Heart left ventricle (tissue), 16 donors: ENCODE measurements around the gene DAB2IP. TPM values are rescaled to one million over a fixed set of nuclear protein-coding genes. Genes with fewer than 3 reads are reported as not detected.

Experiments used
- ATAC-seq, 4 donors: fragments of 200-7000 bp; cut with Tn5 transposase; one replicate each; pipeline ENCODE4 v1.9.1; 2020 to 2022; ENCODE audit warnings: moderate library complexity in 4 of 4, mild to moderate bottlenecking in 3 of 4, moderate number of reproducible peaks in 1 of 4
- DNase-seq, 5 donors: peaks; one replicate each; pipeline ENCODE4 v3.0.0-alpha.2; 2020
- H3K27ac ChIP-seq, 12 donors: fragments of 200-600 bp; sonication (generic) in 4 of 12; one replicate each; pipeline versions ENCODE4 v1.5.0 to v1.8.0; 2016 to 2022; ENCODE audit warnings: mild to moderate bottlenecking in 2 of 12
- H3K27me3 ChIP-seq, 9 donors: fragments of 200-600 bp; sonication (generic) in 2 of 9; one replicate each; pipeline versions ENCODE4 v1.5.1 to v1.8.0; 2016 to 2022; ENCODE audit warnings: mild to moderate bottlenecking in 3 of 9
- H3K36me3 ChIP-seq, 9 donors: fragments of 200-600 bp; sonication (generic) in 2 of 9; one replicate each; pipeline versions ENCODE4 v1.5.0 to v1.8.0; 2018 to 2022; ENCODE audit warnings: mild to moderate bottlenecking in 2 of 9
- H3K4me1 ChIP-seq, 12 donors: fragments of 200-600 bp; sonication (generic) in 4 of 12; one replicate each; pipeline versions ENCODE4 v1.5.0 to v1.8.0; 2016 to 2022; ENCODE audit warnings: mild to moderate bottlenecking in 3 of 12
- H3K4me3 ChIP-seq, 12 donors: fragments of 200-600 bp; sonication (generic) in 4 of 12; one replicate each; pipeline versions ENCODE4 v1.5.0 to v1.8.0; 2017 to 2022; ENCODE audit warnings: mild to moderate bottlenecking in 9 of 12, moderate library complexity in 4 of 12
- H3K9me3 ChIP-seq, 12 donors: fragments of 200-600 bp; sonication (generic) in 4 of 12; one replicate each; pipeline versions ENCODE4 v1.5.0 to v1.8.0; 2016 to 2022; ENCODE audit warnings: mild to moderate bottlenecking in 1 of 12
- POLR2A ChIP-seq, 2 donors: fragments of 450-650 bp; IDR thresholded peaks; one replicate each; pipeline ENCODE4 v1.6.1; 2017; ENCODE audit warnings: antibody characterized with exemption in 2 of 2, mild to moderate bottlenecking in 2 of 2, moderate library complexity in 2 of 2
- WGBS, 4 donors: extraction: QIAGEN DNeasy Blood & Tissue Kit in 2 of 4; methylation state at CpG; one replicate each; pipeline versions ENCODE4 v1.1.5 to v1.1.7; 2013 to 2018; 5-methylcytosine and 5-hydroxymethylcytosine counted together
- intact Hi-C, 10 donors: fragments of 100-400 bp; cut with DNase I; formaldehyde crosslinking; loops; one replicate each; pipeline versions ENCODE4 v1.11.1 to v1.14.2; 2022
- polyA plus RNA-seq, 2 donors: library from polyadenylated mRNA; stranded (reverse); fragments of 200-250 nt; gene quantifications; one replicate each; pipeline ENCODE4 v1.2.3, GENCODE V29; 2013
- total RNA-seq, 9 donors: library from RNA; depleted of rRNA in 2 of 9; stranded (reverse); fragments of >200 nt in 2 of 9; fragmentation: NEBNext Ultra II Directional in 3 of 9; extraction: Animal tissue kit (Norgen Biotek cat#: 25700) in 3 of 9; gene quantifications; one replicate each; pipeline versions ENCODE4 v1.1.0 to v1.2.4, GENCODE V29; 2016 to 2023
- TF ChIP-seq, protein P1 (sequence below), 12 donors: fragments of 200-600 bp; sonication (generic) in 4 of 12; IDR thresholded peaks; one replicate each; pipeline versions ENCODE4 v1.5.0 to v1.8.0; 2018 to 2022; ENCODE audit warnings: antibody characterized with exemption in 12 of 12, mild to moderate bottlenecking in 5 of 12
- donor health status: ischemic (EF 13 %, LVEDD 7.1; RV severe dilation, severe dysfunction).
- donor health status: healthy with polysubstance abuse.
- donor health status: DM: no; HTN: yes; CAD: no.
- donor health status: DM: no; HTN: no; CAD: no.
- donor health status: ischemic (EF 25% LVEDD 6.9; RV normal size, moderate dysfunction).
- donor health status: ischemic (EF 25% LVEDD 5.7; RV mildly dilated, moderate dysfunction).
- donor health status: healthy.
- donor health status: DM: yes; HTN: yes; CAD: no.
- donor health status: ischemic (EF 35%, LVEDD 5.7; RV mildly dilated, moderate dysfunction).
- donor health status: nonischemic (EF 11% LVEDD 7.7; RV severe dilation, severe dysfunction).
- donor health status: DM: yes; HTN: yes; CAD: no.
- donor health status: PGD.
- donor health status: ischemic (EF 29% LVEDD 5.4; RV normal size, mild dysfunction).
- donor health status: nonischemic (EF 23%, LVEDD 6.1; RV moderate dilation, normal function).

The DAB2IP gene
- total and polyA plus RNA-seq, 11 donors = 30.9 to 103 (median 52.6) TPM

- no peaks in the 10 kb centered on the region for H3K9me3 ChIP-seq
- no peak for DNase-seq
- H3K4me1 ChIP-seq = peaks cover 11 to 96% (median 77%) of the 10 kb centered on the region in 12 donors
- no peak for ATAC-seq
- intact Hi-C loops = no loop called here
- H3K36me3 ChIP-seq = peaks cover 0 to 4% (median 0%) of the 10 kb centered on the region in 9 donors
- H3K27ac ChIP-seq = peak overlapping the region in 9 of 12 donors; percentile 7 to 96 (median 26)
- H3K4me3 ChIP-seq = no peak overlapping the region
- 85 to 92% (median 90%) methylated on average over 3 of the region's 3 CpGs for WGBS, 4 donors
- TF ChIP-seq, protein P1, sequence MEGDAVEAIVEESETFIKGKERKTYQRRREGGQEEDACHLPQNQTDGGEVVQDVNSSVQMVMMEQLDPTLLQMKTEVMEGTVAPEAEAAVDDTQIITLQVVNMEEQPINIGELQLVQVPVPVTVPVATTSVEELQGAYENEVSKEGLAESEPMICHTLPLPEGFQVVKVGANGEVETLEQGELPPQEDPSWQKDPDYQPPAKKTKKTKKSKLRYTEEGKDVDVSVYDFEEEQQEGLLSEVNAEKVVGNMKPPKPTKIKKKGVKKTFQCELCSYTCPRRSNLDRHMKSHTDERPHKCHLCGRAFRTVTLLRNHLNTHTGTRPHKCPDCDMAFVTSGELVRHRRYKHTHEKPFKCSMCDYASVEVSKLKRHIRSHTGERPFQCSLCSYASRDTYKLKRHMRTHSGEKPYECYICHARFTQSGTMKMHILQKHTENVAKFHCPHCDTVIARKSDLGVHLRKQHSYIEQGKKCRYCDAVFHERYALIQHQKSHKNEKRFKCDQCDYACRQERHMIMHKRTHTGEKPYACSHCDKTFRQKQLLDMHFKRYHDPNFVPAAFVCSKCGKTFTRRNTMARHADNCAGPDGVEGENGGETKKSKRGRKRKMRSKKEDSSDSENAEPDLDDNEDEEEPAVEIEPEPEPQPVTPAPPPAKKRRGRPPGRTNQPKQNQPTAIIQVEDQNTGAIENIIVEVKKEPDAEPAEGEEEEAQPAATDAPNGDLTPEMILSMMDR (IDR thresholded peaks at IDR 0.05) = no peak
- TF ChIP-seq POLR2A (IDR thresholded peaks at IDR 0.05) = no peak
- peaks cover 0 to 20% (median 0%) of the 10 kb centered on the region in 9 donors for H3K27me3 ChIP-seq
These were observed 3.9 kb downstream of the DAB2IP start for GRCh38 chr9:121655231-121655755.

DNA sequence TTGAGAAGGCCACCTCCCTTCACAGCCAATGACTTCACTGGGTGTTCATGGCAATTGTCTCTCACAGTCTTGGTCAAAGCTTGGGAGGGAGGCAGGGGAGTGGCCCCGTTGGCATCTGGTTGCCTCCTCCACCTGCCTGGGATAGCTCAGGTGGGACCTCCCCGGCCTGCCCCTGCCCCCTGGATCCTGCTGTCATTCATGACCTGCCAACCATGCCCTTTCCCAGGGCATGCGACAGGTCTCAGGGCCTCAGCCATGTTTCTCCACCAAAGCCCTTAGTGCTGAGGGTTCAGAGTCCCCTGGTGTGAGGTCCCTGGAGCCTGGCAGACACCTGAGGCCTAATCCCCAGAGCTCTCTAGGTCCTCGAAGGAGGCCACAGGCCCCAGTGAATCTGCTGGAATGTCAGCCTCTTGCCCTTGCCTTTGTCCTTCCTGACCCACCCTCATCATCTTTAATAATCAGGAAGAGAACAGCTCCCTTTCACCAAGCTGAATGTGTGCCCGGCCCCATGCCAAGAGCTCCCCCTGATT lies 5.6 kb downstream of the DAB2IP start:
- ATAC-seq = peak in 1 of 4 donors; percentile 24
- Histone ChIP-seq H3K4me3 (peak overlapping the region in 3 of 12 donors; percentile 6 to 24 (median 20)), H3K36me3 (peaks cover 0 to 4% (median 0%) of the 10 kb centered on the region in 9 donors), H3K4me1 (peaks cover 9 to 98% (median 69%) of the 10 kb centered on the region in 12 donors), H3K27me3 (peaks cover 0 to 10% (median 0%) of the 10 kb centered on the region in 9 donors), H3K27ac (peak overlapping the region; percentile 73 to 92 (median 88)), H3K9me3 (no peaks in the 10 kb centered on the region)
- 38 to 54% (median 53%) methylated on average over 4 to 5 of the region's 5 CpGs for WGBS, 4 donors
- intact Hi-C loops = no loop called here
- DNase-seq = no peak
- TF ChIP-seq POLR2A (IDR thresholded peaks at IDR 0.05) = no peak
- TF ChIP-seq, protein P1 (IDR thresholded peaks at IDR 0.05) = no peak

DNA sequence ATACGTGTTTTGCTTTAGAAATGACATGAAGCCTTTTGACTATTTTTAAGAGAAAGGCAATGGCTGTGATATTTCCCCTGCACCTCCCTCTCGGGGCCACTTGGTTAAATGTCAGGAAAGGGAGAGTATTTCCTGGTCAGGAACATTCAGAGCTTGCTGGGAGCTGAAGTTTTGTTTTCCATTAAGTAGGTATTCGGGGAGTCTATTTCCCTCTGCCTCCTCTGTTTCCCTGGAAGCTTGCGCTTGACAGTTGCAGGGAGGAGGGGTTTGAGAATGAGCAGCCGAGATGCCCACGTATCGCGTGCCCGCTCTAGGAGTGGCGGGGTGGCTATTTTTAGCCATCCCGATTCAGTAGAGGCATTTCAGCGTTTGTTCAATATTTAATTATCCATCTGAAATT lies 6.7 kb downstream of the DAB2IP start:
- peak overlapping the region; percentile 73 to 92 (median 88) for H3K27ac ChIP-seq
- intact Hi-C loops = no loop called here
- WGBS, 4 donors = 19 to 28% (median 24%) methylated on average over 12 of the region's 12 CpGs
- no peaks in the 10 kb centered on the region for H3K9me3 ChIP-seq
- no peak for TF ChIP-seq POLR2A (IDR thresholded peaks at IDR 0.05)
- TF ChIP-seq, protein P1 (IDR thresholded peaks at IDR 0.05) = peak in 5 of 12 donors; percentile 9 to 32 (median 22)
- peak overlapping the region in 8 of 12 donors; percentile 6 to 41 (median 25) for H3K4me3 ChIP-seq
- peaks cover 0 to 4% (median 0%) of the 10 kb centered on the region in 9 donors for H3K36me3 ChIP-seq
- ATAC-seq = peak; percentile 66 to 77 (median 76)
- peaks cover 9 to 98% (median 68%) of the 10 kb centered on the region in 12 donors for H3K4me1 ChIP-seq
- no peaks in the 10 kb centered on the region for H3K27me3 ChIP-seq
- DNase-seq = peak in 4 of 5 donors; percentile 50 to 71 (median 62)

DNA sequence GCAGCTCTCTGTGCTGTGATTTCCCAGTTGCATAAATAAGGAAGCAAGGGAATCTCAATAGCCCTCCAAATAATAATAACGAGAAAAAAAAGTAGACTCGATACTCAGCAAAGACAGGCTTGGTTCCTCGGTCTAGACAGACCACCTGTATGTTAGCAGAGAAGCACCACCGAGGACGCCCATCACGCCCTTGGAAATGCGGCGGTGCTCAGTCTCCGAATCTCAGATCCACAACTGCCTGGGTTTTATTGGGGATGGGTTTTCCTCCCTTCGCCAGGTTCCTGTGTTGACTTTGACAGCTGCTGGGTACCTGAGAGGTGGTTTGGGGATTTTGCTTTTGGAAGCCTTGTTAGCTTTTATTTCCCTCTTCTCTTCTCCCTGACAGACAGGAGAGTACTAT lies 7.2 kb downstream of the DAB2IP start:
- Histone ChIP-seq H3K9me3 (no peaks in the 10 kb centered on the region), H3K36me3 (peaks cover 0 to 4% (median 0%) of the 10 kb centered on the region in 9 donors), H3K4me3 (peak overlapping the region in 8 of 12 donors; percentile 4 to 41 (median 25)), H3K27me3 (no peaks in the 10 kb centered on the region), H3K27ac (peak overlapping the region; percentile 72 to 92 (median 86)), H3K4me1 (peaks cover 9 to 98% (median 68%) of the 10 kb centered on the region in 12 donors)
- ATAC-seq (no peak), DNase-seq (no peak)
- intact Hi-C loops = no loop called here
- TF ChIP-seq POLR2A (IDR thresholded peaks at IDR 0.05) = no peak
- TF ChIP-seq, protein P1 (IDR thresholded peaks at IDR 0.05) = no peak
- WGBS, 4 donors = 48 to 63% (median 54%) methylated on average over 10 of the region's 10 CpGs
